HG02623 (cell line): ENCODE measurements around the gene HOXA7.

Experiments
- ATAC-seq: cut with Tn5 transposase; IDR thresholded peaks from one replicate; pipeline ENCODE4 v1.9.1; 2021; ENCODE audit warnings: moderate library complexity; ENCODE audit not compliant: unreplicated experiment

HOXA7 gene

DNA sequence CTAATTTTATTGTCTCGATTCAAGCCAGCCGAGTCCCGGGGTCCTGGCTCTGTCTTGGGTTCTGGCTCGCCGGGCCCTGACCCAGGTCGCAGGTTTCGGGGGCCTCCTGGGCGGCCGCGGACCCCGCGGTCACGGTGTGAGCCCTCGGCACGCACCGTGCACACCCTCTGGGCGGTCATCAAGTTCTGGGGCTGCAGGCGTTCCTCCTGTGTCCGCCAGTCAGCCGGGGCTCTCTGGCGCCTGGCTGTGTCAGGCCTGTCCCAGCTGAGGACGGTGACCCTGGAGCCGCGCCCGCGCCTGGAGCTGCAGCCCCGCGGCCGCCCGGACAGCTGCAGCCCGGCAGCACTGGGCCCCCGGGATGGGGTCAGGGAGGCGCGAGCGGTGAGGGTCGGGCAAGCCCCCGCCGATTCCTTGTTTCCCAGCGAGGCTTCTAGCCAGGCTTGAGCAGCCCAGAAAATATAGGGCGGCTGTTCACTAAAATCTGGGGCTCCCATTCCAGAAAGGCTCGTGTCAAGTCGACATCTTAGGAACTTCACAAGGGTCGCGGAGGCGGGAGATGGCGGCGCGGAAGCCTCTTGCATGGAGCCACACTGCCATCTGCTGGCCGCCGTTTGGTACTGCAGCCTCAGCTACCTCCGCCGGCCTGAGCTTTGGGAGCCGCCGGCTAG lies 4.2 kb upstream of the HOXA7 start:
- ATAC-seq, result peak; percentile 49

DNA sequence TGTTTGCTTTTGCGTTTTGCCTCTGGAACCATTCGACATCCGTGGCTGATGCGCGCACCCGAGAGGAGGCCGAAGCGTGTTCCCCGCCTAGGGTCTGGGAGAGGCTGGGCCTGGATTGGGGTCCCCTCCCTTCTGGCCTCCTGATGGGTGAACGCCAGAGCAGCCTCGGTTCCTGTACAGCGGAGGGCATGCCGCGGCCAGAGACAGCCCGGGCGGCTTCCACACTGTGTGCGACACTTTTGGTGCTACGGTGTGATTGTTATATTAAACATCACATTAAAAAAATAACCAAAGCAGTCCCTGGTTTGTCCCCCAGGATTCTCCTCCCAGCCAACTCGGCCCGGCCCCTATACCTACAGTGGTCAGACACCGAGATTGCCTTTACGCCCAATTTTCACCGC lies 3.7 kb upstream of the HOXA7 start:
- ATAC-seq, result no peak

DNA sequence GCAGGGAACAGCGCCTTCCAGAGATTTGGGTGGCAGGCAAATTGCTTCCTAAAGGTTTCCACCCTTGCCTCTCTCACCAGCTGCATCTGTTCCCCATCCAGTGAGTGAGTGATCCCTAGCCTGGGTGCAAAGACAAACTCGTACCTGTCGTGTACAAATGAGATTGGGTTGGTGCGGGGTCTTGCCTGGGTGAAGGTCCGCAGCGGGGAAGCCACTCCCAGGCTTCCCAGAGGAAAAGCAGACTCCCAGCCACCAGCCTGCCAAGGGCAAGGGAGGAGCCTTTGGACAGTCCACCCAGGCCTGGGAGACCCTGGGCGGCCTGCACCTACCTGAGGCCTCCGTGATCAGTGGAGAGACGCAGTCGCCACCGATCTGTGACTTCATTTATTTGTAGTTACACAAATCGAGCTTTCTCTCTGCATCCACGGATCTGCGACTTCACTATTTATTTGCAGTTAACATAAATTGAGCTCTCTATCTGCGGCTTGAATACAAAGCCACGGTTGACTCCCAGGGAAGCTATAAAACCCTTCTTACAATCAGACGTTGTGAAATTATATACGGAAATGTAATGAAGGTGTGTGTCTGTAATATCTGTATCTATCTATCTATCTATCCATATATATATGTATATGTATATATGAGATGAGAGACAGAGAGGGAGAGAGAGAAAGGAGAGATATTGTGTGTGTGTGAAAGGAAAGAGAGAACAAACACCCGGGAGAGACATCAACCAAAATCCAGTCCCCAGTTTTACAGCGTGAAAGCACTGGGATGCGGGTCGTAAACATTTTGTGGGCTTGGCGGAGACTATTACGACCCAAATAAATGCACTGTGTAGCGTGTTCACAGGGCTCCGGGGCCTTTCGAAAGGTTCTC lies 3.0 kb upstream of the HOXA7 start:
- ATAC-seq, result no peak

DNA sequence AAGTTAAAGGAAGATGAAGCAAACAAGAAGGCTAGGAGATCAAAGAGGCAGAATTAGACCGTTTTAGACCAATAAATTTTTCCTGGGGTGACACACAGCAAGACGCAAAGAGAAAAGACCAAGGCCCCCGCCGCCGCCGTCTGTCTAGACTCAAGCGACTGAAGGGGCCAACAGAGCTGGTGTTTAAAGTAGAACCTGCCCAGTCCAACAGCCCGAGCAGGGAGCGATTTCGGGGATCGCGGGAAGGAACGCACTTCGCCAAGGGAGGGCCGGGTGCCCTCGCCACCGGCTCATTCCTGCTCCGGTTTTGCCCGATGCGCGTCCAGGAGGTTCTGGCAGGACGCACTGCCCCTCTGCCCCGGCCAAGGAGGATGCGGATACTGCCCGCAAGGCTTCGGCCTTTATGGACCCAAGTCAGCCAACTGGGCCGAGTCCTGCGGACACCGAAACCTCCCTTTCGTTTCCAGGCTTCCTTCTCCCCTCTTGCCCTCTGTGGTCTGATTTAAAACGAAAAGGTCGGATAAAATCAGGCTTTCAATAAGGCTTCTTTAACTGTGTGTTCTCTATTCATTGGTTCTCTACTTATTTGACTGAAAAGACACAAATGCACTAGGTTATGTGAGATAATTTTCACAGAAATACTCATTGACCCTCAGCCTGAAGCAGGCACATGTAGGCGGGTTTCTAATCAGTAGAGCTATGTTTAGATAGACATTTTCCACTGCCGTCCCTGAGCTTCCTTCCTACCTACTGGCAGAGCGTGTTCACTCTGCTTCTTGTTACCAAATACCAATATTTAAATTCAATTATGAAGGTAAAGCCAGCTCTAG lies 2.2 kb upstream of the HOXA7 start:
- no peak for ATAC-seq

DNA sequence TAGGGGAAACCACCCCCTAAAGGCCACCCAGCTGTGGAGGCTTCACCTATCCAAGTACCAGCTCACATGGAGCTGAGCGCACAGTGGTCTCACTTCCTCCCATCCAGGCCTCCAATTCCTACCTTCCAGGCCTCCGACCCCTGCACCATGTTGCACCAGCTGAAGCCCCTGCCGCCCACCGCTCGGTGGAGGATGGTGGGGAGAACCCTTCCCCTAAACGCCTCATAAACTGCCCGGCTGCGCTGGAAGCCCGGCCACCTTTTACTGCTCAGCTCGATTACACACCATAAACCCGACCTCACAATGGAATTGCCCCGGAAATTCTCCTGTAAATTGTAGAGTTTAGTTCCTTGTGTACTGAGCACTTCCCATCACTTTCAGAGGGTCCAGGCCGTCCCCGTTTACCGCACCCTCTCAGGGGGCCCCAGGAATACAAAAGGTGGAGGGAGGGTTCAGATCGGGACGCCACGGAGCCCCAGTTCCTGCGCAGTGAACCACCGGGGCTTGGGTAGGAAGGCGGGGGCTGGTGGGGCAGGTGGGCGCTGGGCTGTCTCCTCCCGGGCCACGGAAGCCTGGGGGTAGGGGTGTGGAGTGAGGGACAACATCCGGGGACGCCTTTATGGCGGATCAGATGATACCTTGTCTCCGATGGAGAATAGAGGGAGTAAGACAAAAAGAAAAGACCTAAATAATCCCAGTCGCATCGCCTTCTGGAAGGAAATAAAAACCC lies 1.4 kb upstream of the HOXA7 start:
- ATAC-seq, result no peak

DNA sequence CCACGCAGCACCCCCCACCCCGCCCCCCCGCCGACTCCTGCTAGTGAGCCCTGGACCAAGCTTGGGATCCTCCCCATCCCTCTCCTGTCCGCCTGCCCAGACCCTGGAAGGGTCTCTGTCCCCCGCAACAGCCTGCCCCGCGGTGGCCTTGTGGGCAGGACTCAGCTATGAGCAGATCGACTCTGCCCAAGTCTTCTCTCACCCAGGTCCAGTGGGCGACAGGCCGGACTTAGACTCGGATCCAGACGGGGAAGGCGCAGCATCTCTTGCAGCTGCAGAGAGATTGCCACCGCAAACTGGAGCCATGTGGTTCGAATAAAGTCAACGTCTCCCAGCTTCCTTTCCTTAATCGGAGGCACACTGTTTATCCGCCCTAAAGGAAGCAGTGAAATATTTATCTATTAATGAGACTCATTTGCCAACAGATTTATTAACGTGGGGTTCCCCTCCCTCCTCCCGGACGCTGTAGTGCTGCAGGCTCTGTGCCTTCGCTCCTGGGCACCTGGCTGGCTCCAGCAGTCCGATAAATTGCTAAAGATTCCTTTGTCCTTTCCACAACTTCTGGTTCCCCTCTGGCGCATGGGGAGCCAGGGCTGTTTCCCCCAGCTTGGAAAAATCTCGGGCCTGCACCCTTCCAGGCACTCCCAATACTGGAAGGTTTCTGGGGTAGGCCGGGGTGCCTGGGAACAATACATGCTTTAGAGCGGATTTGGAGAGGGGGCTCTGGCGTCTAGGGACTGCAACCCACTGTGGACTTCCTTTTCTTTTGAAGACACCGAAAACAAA lies 634 bp upstream of the HOXA7 start:
- ATAC-seq, result no peak

DNA sequence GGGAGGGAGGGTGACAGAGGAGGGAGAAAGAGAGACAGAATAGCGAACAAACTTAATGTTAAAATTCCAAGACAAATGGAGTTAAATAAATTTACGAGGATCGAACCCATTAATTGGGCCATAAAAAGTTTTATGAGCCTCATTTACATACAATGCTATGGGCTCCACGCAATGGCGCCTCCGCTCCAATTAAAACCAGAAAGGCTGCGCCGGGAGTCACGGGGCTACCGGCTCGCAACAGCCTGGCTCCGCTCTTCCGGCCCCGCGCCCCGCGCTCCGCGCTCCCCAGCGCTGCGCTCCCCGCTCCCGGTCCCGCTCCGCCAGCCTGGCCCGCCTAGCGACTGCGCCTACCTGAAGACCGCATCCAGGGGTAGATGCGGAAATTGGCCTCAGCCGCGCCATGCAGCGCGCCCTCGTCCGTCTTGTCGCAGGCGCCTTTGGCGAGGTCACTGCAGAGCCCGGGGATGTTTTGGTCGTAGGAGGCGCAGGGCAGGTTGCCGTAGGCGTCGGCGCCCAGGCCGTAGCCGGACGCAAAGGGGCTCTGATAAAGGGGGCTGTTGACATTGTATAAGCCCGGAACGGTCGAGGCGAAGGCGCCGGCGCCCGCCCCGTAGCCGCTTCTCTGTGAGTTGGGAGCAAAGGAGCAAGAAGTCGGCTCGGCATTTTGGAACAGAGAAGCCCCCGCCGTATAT lies 513 bp downstream of the HOXA7 start:
- no peak for ATAC-seq

DNA sequence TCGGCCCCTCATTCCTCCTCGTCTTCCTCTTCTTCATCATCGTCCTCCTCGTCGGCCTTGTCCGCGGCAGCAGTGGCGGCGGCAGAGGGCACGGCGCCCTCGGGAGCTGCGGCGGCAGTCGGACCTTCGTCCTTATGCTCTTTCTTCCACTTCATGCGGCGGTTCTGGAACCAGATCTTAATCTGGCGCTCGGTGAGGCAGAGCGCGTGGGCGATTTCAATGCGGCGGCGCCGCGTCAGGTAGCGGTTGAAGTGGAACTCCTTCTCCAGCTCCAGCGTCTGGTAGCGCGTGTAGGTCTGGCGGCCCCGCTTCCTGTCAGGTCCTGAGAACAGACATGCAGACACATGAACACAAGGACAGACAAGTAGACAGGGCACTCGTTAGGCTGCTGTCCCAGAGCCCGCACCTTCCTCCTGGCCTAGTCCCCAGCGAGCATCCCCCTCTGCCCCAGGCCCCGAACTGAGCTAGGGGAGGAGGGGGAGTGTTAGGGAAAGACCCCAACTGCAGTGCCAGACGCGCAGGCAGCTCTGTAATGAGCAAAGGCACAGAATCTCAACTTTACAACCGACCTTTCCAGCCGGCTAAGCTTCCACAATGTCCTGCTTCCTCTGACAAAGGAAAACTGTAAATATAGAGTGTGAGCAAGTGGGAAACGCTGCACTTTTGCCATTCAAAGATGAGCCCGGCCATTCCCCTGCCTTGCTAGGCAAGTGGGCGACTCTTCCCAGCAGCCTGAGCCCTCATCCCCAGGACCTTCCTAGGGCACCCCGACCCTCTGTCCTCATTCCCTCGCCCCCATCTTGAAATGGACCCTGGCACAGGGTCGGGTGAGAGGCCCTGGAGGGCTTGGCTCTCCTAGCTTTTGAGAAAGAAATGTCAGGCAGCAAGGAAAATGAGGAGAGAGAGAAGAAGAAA lies 1.3 kb downstream of the HOXA7 start:
- no peak for ATAC-seq

DNA sequence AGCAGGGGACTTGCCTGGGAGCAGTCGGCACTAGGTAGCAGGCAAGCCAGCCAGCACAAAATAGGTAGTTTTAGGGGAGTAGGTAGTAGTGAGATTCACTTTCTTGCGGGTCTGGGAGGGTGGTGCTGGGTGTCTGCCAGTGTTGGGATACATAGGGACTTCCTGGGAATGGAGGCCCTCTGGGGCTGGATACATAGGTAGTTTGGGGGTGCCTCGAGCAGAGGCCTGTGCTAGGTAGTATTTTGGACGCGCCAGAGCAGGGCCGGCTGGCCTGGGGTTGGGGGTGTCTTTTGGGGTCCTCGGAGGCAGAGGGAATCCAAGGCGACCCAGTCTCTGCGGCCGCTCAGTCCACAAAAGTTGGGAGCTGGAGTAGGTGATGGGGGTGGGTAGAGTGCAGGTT lies 2.1 kb downstream of the HOXA7 start:
- no peak for ATAC-seq

DNA sequence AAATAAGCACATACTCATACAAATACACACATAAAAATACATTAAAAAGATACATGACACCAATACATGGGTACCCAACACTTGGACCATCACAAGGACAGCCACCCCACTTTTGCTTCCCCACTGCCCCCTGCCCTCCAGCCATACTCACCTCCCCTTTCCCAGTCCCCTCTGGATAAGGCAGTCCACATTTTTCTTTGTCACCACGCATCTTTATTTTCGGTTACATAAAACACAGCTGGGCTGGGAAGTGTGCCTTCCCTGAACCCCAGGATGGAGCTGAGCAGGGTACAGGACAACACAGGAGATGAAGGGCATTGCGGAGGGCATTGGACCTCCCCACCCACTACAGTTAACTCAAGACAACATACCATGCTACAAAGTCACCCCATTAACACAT lies 2.9 kb downstream of the HOXA7 start:
- ATAC-seq, result no peak

DNA sequence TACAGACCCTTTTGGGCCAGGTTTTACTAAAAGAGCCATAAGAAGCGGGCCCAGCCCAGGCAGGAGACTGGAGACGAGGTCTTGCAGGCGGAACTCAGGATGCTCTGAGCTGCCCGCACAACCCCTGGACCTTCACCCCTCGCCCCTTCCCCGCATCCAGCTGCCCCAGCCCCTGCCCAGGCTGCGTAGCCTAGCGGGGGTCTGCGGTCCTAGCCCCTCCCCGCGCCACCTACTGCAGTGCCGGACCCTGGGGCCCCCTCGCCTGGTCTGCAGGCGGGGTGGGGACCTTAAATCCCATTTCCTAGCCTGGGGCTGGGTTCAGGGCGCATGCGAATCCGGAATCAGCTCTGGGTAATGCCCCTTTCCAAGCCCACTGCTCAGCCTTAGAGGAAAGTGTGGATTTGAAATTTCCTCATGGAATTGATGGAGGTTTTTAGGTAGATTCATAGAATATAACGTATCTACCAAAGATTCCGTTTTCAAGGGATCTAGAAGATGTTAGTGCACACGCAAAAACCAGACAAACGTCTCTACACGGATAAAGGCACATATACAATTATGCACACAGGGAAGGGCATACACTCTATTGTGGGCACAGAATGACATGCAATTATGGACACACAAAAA lies 3.5 kb downstream of the HOXA7 start:
- ATAC-seq, result no peak

DNA sequence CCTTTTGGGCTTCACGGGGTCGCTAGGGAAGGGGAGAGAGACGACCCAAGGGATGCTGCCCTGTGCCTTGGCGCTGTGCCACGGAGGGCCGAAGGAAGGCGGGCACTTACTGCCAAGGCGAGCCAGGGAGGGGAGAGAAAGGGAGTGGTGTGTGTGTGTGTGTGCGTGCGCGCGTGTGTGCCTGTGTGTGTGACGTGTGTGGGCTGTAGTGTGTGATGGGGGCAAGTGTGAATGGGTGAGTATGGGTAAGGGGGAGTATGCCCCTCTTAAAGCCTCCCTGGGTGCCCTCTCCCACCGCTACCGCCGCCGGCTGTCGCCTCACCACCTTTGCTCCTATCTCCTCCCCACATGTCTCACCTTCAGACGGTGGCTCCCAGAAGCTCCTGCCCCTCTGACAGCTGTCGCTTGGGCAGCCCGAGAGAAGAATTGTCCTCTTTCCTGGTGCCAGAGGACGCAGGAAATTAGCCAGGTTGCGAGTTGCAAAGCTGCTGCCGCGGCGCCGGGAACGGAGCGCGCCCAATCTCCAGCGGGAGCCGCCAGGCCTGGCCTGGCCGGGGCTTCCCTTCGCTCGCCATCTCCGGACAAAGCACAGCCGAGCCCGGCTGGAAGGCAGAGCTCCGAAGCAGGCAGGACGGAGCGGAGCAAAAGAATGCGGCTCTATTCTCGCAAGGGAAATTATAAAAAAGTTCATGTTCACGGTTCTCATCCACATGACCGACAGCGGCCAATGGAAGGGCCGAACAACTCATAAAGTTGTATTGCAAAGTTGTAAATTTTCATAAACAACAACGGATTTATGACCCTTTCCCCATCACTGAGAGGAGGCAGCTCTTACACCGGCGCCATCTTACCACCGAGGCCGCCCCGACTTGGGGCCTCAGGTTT lies 4.3 kb downstream of the HOXA7 start, which contains the start of gene HOXA3:
HOXA3 (minus strand) TSS at position 653 of the 885 bp plus-strand sequence. CDS start 41,943 bp downstream, outside the sequence.
- ATAC-seq, result no peak

DNA sequence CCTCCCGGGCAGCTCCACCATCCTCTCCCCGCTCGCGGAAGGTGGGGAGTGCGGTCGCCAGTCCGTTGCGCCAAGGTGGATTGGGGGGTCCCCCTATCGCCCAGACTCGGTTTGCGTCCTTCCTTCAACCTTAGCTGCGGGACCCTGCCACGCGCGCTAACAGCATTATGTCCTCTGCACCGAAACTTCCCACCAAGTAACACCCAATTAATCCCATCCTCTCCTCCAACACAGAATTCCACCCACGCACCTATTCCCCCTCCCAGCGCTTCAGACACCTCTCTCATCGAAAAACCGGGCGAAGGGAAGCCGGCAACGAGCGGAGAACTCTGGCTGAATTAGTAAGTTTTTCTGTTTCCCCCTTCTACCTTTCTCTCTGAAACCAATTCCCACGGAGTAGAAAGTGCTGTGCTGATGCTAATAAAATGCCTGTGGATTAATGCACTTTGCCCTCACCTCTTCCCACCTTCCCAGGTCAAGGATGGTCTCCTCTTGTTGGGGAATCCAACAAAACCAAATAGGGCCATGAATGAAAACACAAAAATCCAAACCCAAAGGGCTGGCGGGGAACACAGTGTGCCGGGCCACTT lies 5.0 kb downstream of the HOXA7 start:
- no peak for ATAC-seq

DNA sequence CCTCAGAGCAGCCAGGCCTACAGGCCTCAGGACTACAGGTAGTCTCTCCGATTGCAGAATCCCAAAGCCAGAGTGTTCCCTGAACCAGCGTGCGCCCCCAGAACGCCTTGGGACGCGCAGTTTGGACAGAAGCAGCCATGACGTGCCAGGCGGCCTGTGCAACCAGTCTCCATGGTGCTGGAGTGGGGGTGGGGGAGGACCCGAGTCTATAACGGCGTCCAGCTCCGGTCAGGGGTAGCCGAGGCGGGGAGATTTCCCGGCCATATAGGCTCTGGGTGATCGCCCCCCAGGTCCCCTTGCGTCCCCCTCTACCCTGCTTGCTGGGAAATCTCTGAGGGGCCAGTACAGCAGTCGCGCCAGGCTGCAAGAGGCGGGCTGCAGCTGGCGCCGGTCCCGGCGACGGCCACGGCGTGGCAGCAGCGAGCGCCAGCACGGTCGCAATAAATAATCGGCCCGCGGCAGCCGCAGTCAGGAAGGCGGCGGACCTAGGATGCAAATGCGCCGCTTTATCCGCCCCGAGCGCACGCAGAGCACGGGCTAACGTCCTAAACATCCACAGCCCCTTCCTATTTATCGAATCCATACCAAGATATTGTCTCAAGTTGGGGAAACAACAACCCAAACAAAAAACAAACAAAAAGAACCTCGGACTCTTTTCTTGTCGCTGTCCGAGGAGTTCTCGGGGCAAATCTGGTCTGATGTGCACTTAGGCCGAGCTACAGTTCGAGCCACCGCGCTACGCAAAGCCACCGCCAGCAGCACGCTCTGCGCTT lies 5.7 kb downstream of the HOXA7 start:
- ATAC-seq, result no peak

DNA sequence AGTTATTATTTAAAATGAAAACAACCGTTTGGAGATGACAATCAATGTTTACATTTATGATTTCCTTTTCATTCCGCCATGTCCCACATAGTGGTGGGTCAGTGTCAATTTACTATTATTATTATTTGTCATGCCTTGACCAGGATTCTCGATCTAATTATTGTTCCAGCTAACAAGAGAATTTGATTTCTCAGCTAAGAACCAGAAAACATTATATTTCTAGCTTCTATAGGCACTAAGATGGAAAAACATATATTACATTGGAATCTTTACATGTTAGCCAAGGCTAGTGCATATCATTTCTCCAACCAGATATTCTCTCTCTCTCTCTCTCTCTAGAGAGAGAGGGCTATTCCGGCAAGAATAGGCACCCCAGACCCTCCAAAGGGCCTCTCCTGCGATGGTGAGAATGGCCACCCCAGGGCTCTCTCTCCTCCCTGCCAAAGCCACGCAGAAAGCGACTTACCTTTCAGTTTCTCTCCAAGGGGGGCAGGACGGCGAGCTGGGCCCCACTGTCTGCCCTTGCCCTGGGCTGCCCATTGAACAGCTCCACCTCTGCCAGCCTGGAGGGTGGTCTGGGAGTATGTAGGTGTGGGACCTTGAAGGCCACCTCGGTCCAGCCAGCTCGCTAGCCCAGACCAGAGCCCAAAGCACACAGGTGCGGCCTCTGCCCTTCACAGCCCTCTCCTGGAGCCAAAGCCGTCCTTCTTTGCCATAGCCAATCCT lies 6.5 kb downstream of the HOXA7 start:
- ATAC-seq, result no peak
